CD8-positive, alpha-beta memory T cell (primary cell): ENCODE data around the gene GABARAP. TPM values are rescaled to one million over a fixed set of nuclear protein-coding genes. Genes with fewer than 3 reads are reported as not detected.

Source experiments
- CTCF ChIA-PET: fragments of 350-600 bp; sonication (Branson Sonifier 250); formaldehyde crosslinking; loops from one replicate; lab custom pipeline; 2021; ENCODE audit warnings: antibody characterized with exemption; lab: Charles Lee
- POLR2A ChIA-PET: fragments of 350-600 bp; sonication (Branson Sonifier 250); formaldehyde crosslinking; loops from one replicate; lab custom pipeline; 2021; ENCODE audit warnings: antibody characterized with exemption; lab: Charles Lee
- DNase-seq, 5 donors: peaks; one replicate each; pipeline versions ENCODE4 v3.0.0 to v3.0.0-alpha.2; 2020 to 2022; ENCODE audit warnings: mixed read lengths in 1 of 5
- H3K27ac ChIP-seq: one replicate; pipeline ENCODE4 v1.7.0; 2013; ENCODE audit warnings: low read depth, mild to moderate bottlenecking, low read length, moderate library complexity
- H3K27me3 ChIP-seq: 2 replicates; pipeline ENCODE4 v1.7.0; 2013; ENCODE audit warnings: low read length, mild to moderate bottlenecking; ENCODE audit not compliant: insufficient read depth, poor library complexity, severe bottlenecking
- H3K36me3 ChIP-seq: 2 replicates; pipeline ENCODE4 v1.7.0; 2013; ENCODE audit warnings: mild to moderate bottlenecking, low read length, moderate library complexity; ENCODE audit not compliant: insufficient read depth
- H3K4me1 ChIP-seq: 2 replicates; pipeline ENCODE4 v1.7.0; 2013; ENCODE audit warnings: mild to moderate bottlenecking, low read length, moderate library complexity; ENCODE audit not compliant: insufficient read depth
- H3K4me3 ChIP-seq: 2 replicates; pipeline ENCODE4 v1.7.0; 2013; ENCODE audit warnings: mild to moderate bottlenecking, low read length
- H3K9me3 ChIP-seq: 2 replicates; pipeline ENCODE4 v1.7.0; 2013; ENCODE audit warnings: mild to moderate bottlenecking, low read length
- H3K27ac Mint-ChIP-seq, 8 donors: one replicate each; pipeline ENCODE4 v1.8.0; 2020 to 2021; ENCODE audit warnings: mixed read lengths in 8 of 8, mild to moderate bottlenecking in 6 of 8, inconsistent platforms in 3 of 8, moderate library complexity in 3 of 8
- H3K27me3 Mint-ChIP-seq, 2 donors: one replicate each; pipeline ENCODE4 v1.8.0; 2020 to 2021; ENCODE audit warnings: mixed read lengths in 2 of 2, mild to moderate bottlenecking in 1 of 2, moderate library complexity in 1 of 2
- H3K36me3 Mint-ChIP-seq, 3 donors: one replicate each; pipeline ENCODE4 v1.8.0; 2020 to 2021; ENCODE audit warnings: mixed read lengths in 3 of 3, inconsistent platforms in 1 of 3, mild to moderate bottlenecking in 1 of 3
- H3K4me1 Mint-ChIP-seq, 3 donors: one replicate each; pipeline ENCODE4 v1.8.0; 2020 to 2021; ENCODE audit warnings: mixed read lengths in 3 of 3, inconsistent platforms in 1 of 3, mild to moderate bottlenecking in 1 of 3
- H3K4me3 Mint-ChIP-seq, 7 donors: one replicate each; pipeline ENCODE4 v1.8.0; 2020 to 2021; ENCODE audit warnings: mixed read lengths in 7 of 7, mild to moderate bottlenecking in 6 of 7, moderate library complexity in 4 of 7, inconsistent platforms in 2 of 7
- H3K9me3 Mint-ChIP-seq, 5 donors: one replicate each; pipeline ENCODE4 v1.8.0; 2020 to 2022; ENCODE audit warnings: mixed read lengths in 5 of 5, mild to moderate bottlenecking in 3 of 5, moderate library complexity in 2 of 5, inconsistent platforms in 1 of 5
- polyA plus RNA-seq: library from polyadenylated mRNA; unstranded; fragments of 300-500 nt; fragmentation: Illumina TruSeq; gene quantifications from one replicate; pipeline ENCODE4 v1.2.3, GENCODE V29; 2021
- total RNA-seq, 2 experiments: library from RNA; stranded (reverse); gene quantifications; one replicate each; pipeline ENCODE4 v1.2.3, GENCODE V29; 2021

The GABARAP gene
- total and polyA plus RNA-seq, 3 experiments from 2014 or later = 156 to 914 (median 165) TPM

GRCh38 chr17:7234083-7234951 is 7.9 kb downstream of the GABARAP start, which contains the start of gene DVL2:
Gene DVL2 (minus strand): TSS chr17:7234517. CDS start chr17:7234262, 255 bp downstream.
- H3K27ac Mint-ChIP-seq = peak within 1 kb of the TSS; percentile 90 to 99 (median 94)
- DNase-seq = peak; percentile 93 to 97 (median 93)
- peaks cover 35% of the 10 kb centered on the region for H3K4me1 ChIP-seq
- peak within 1 kb of the TSS; percentile 85 for H3K4me3 ChIP-seq
- H3K4me1 Mint-ChIP-seq = peaks cover 38 to 58% (median 46%) of the 10 kb centered on the region in 3 donors
- H3K27ac ChIP-seq = peak within 1 kb of the TSS; percentile 76
- peaks cover 15% of the 10 kb centered on the region for H3K36me3 ChIP-seq
- POLR2A ChIA-PET = interaction anchor here (0.6 to 2.2 kb wide), 11 partner anchors 8 to 452 kb away, joined by 3 to 19 read pairs (median 6); partner anchors contain the start of genes ACADVL, CTDNEP1, DLG4 and GABARAP
- H3K27me3 Mint-ChIP-seq = no peaks in the 10 kb centered on the region
- no peaks in the 10 kb centered on the region for H3K9me3 ChIP-seq
- H3K27me3 ChIP-seq = no peaks in the 10 kb centered on the region
- no peaks in the 10 kb centered on the region for H3K9me3 Mint-ChIP-seq
- H3K36me3 Mint-ChIP-seq = peaks cover 0 to 60% (median 13%) of the 10 kb centered on the region in 3 donors
- peak within 1 kb of the TSS; percentile 92 to 97 (median 95) for H3K4me3 Mint-ChIP-seq
- CTCF ChIA-PET = interaction anchor here (0.9 to 3.6 kb wide), 4 partner anchors 14 to 188 kb away, joined by 3 to 20 read pairs (median 6); partner anchors contain the start of genes ACADVL and DLG4

- ChIA-PET POLR2A (interaction anchor here (0.6 to 2.2 kb wide), 10 partner anchors 9 to 198 kb away, joined by 3 to 19 read pairs (median 6); partner anchors contain the start of genes ACADVL, CTDNEP1, DLG4 and GABARAP), CTCF (interaction anchor here (0.9 to 3.6 kb wide), 4 partner anchors 13 to 188 kb away, joined by 3 to 20 read pairs (median 6); partner anchors contain the start of genes ACADVL and DLG4)
- Mint-ChIP-seq H3K36me3 (peaks cover 0 to 63% (median 13%) of the 10 kb centered on the region in 3 donors), H3K27ac (peak overlapping the region; percentile 90 to 99 (median 94)), H3K27me3 (no peaks in the 10 kb centered on the region), H3K9me3 (no peaks in the 10 kb centered on the region), H3K4me1 (peaks cover 38 to 58% (median 46%) of the 10 kb centered on the region in 3 donors), H3K4me3 (peak overlapping the region; percentile 92 to 97 (median 95))
- Histone ChIP-seq H3K36me3 (peaks cover 22% of the 10 kb centered on the region), H3K4me3 (peak overlapping the region; percentile 85), H3K27ac (peak overlapping the region; percentile 76), H3K9me3 (no peaks in the 10 kb centered on the region), H3K4me1 (peaks cover 35% of the 10 kb centered on the region), H3K27me3 (no peaks in the 10 kb centered on the region)
- DNase-seq = no peak
These were observed 8.6 kb downstream of the GABARAP start for GRCh38 chr17:7233701-7234082.

GRCh38 chr17:7232114-7232513 is 10.1 kb downstream of the GABARAP start:
- Histone ChIP-seq H3K9me3 (no peaks in the 10 kb centered on the region), H3K27me3 (no peaks in the 10 kb centered on the region), H3K36me3 (peaks cover 35% of the 10 kb centered on the region), H3K4me1 (peaks cover 29% of the 10 kb centered on the region), H3K27ac (no peak overlapping the region), H3K4me3 (no peak overlapping the region)
- peak overlapping the region; percentile 0 to 64 (median 18) for H3K4me3 Mint-ChIP-seq
- H3K4me1 Mint-ChIP-seq = peaks cover 35 to 57% (median 41%) of the 10 kb centered on the region in 3 donors
- ChIA-PET POLR2A (interaction anchor here (0.6 to 0.7 kb wide), 2 partner anchors 590 to 605 kb away, joined by 3 to 7 read pairs; no protein-coding TSS in a partner anchor), CTCF (interaction anchor here (1.2 to 1.5 kb wide), 2 partner anchors 14 to 329 kb away, joined by 3 to 4 read pairs; partner anchors contain the start of gene SENP3)
- H3K36me3 Mint-ChIP-seq = peaks cover 0 to 72% (median 13%) of the 10 kb centered on the region in 3 donors
- H3K27ac Mint-ChIP-seq = peak overlapping the region in 4 of 8 donors; percentile 9 to 94 (median 32)
- H3K27me3 Mint-ChIP-seq = no peaks in the 10 kb centered on the region
- no peak for DNase-seq
- no peaks in the 10 kb centered on the region for H3K9me3 Mint-ChIP-seq

GRCh38 chr17:7229504-7229903 is 12.7 kb downstream of the GABARAP start:
- CTCF ChIA-PET = no interaction called here
- Mint-ChIP-seq H3K36me3 (peaks cover 0 to 72% (median 3%) of the 10 kb centered on the region in 3 donors), H3K4me3 (no peak overlapping the region), H3K9me3 (no peaks in the 10 kb centered on the region), H3K4me1 (peaks cover 24 to 32% (median 27%) of the 10 kb centered on the region in 3 donors), H3K27me3 (no peaks in the 10 kb centered on the region), H3K27ac (no peak overlapping the region)
- POLR2A ChIA-PET = no interaction called here
- Histone ChIP-seq H3K27ac (no peak overlapping the region), H3K4me1 (peaks cover 23% of the 10 kb centered on the region), H3K27me3 (no peaks in the 10 kb centered on the region), H3K9me3 (no peaks in the 10 kb centered on the region), H3K4me3 (no peak overlapping the region), H3K36me3 (peaks cover 31% of the 10 kb centered on the region)
- no peak for DNase-seq

GRCh38 chr17:7228920-7229319 is 13.3 kb downstream of the GABARAP start:
- Mint-ChIP-seq H3K27me3 (no peaks in the 10 kb centered on the region), H3K4me3 (no peak overlapping the region), H3K9me3 (no peaks in the 10 kb centered on the region), H3K4me1 (peaks cover 22 to 29% (median 24%) of the 10 kb centered on the region in 3 donors), H3K27ac (no peak overlapping the region), H3K36me3 (peaks cover 0 to 73% (median 3%) of the 10 kb centered on the region in 3 donors)
- POLR2A ChIA-PET = no interaction called here
- no peak for DNase-seq
- Histone ChIP-seq H3K4me1 (peaks cover 22% of the 10 kb centered on the region), H3K9me3 (no peaks in the 10 kb centered on the region), H3K27ac (no peak overlapping the region), H3K36me3 (peaks cover 35% of the 10 kb centered on the region), H3K4me3 (no peak overlapping the region), H3K27me3 (no peaks in the 10 kb centered on the region)
- CTCF ChIA-PET = no interaction called here

GRCh38 chr17:7226721-7227710 is 15.2 kb downstream of the GABARAP start:
- Histone ChIP-seq H3K27ac (no peak overlapping the region), H3K36me3 (peaks cover 50% of the 10 kb centered on the region), H3K4me3 (no peak overlapping the region), H3K9me3 (no peaks in the 10 kb centered on the region), H3K27me3 (no peaks in the 10 kb centered on the region), H3K4me1 (peaks cover 3% of the 10 kb centered on the region)
- no peak for DNase-seq
- no peaks in the 10 kb centered on the region for H3K27me3 Mint-ChIP-seq
- H3K9me3 Mint-ChIP-seq = no peaks in the 10 kb centered on the region
- H3K4me1 Mint-ChIP-seq = peaks cover 8 to 12% (median 9%) of the 10 kb centered on the region in 3 donors
- H3K4me3 Mint-ChIP-seq = no peak overlapping the region
- H3K36me3 Mint-ChIP-seq = peaks cover 0 to 85% (median 4%) of the 10 kb centered on the region in 3 donors
- H3K27ac Mint-ChIP-seq = peak overlapping the region in 1 of 8 donors; percentile 41
- ChIA-PET POLR2A (no interaction called here), CTCF (no interaction called here)

GRCh38 chr17:7225711-7226331 is 16.4 kb downstream of the GABARAP start:
- no peaks in the 10 kb centered on the region for H3K27me3 Mint-ChIP-seq
- no peak overlapping the region for H3K27ac ChIP-seq
- H3K27ac Mint-ChIP-seq = no peak overlapping the region
- ChIA-PET POLR2A (no interaction called here), CTCF (no interaction called here)
- peaks cover 10 to 18% (median 12%) of the 10 kb centered on the region in 3 donors for H3K4me1 Mint-ChIP-seq
- H3K27me3 ChIP-seq = no peaks in the 10 kb centered on the region
- peaks cover 56% of the 10 kb centered on the region for H3K36me3 ChIP-seq
- peaks cover 0 to 90% (median 3%) of the 10 kb centered on the region in 3 donors for H3K36me3 Mint-ChIP-seq
- peaks cover 7% of the 10 kb centered on the region for H3K4me1 ChIP-seq
- no peaks in the 10 kb centered on the region for H3K9me3 Mint-ChIP-seq
- no peak overlapping the region for H3K4me3 ChIP-seq
- no peak overlapping the region for H3K4me3 Mint-ChIP-seq
- H3K9me3 ChIP-seq = no peaks in the 10 kb centered on the region
- no peak for DNase-seq
